ENCODE data around the gene NTF3. TPM values are rescaled to one million over a fixed set of nuclear protein-coding genes. Genes with fewer than 3 reads are reported as not detected.

The NTF3 gene
- total and polyA plus RNA-seq, 2 of the 8 experiments (the other 6 are each of a cell fraction or from before 2014, with no cell fraction given) = 1.4 to 2.3 TPM

DNA sequence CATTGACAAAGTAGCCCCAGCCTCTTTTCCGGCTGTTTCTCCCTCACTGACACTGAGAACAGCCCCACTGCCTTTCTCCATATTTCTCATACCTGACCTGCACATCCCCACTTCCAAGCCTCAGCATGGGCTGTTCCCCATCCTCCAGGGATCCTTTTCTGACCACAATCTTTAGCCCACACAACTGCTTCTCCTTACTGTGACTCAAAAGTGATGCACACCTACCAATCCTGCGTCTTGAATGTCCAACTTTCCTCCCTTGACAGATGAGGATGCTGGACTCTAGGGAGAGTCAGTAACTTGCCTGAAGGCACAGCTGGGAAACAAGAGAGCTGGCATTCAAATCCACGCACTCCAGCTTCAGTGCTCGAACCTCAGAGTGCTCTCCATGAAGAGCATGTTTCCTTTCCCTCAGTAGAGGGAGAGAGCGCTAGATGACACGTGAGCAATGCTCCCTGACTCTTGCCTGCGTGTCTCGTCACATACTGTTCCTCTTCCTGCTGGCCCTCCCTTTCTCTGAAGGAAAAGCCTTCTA lies 75.6 kb downstream of the NTF3 start (continued):
- TF ChIP-seq POLR2A (IDR thresholded peaks at IDR 0.05; ENCODE audit: control extremely low read depth in 1 of 2, low read depth in 2 of 2, low read length in 2 of 2) = no peak
- TF ChIP-seq, protein P1, sequence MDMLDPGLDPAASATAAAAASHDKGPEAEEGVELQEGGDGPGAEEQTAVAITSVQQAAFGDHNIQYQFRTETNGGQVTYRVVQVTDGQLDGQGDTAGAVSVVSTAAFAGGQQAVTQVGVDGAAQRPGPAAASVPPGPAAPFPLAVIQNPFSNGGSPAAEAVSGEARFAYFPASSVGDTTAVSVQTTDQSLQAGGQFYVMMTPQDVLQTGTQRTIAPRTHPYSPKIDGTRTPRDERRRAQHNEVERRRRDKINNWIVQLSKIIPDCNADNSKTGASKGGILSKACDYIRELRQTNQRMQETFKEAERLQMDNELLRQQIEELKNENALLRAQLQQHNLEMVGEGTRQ (IDR thresholded peaks at IDR 0.05; ENCODE audit: low read length) = no peak
- no peak for TF ChIP-seq EP300 (IDR thresholded peaks at IDR 0.05; ENCODE audit: borderline replicate concordance in 1 of 2, low read depth in 2 of 2, low read length in 2 of 2)
- no peak for TF ChIP-seq KDM1A (IDR thresholded peaks at IDR 0.05; ENCODE audit: borderline replicate concordance, low read length)
- TF ChIP-seq HDAC2 (IDR thresholded peaks at IDR 0.05; ENCODE audit: borderline replicate concordance in 1 of 2, low read depth in 2 of 2, low read length in 2 of 2) = no peak
- no peak for TF ChIP-seq NRF1 (IDR thresholded peaks at IDR 0.05; ENCODE audit: low read depth, low read length)
- no peak for TF ChIP-seq MAFK (IDR thresholded peaks at IDR 0.05; ENCODE audit: low read depth, low read length)
- no peak for TF ChIP-seq TAF7 (optimal IDR thresholded peaks at IDR 0.05; ENCODE audit: borderline replicate concordance, low read depth, low read length)
